DMS114 treated with DMSO at 0.1 percent for 48 hours (cell line): ENCODE results near the gene KXD1.

Source experiments
- DNase-seq: peaks from one replicate; lab custom pipeline; 2025; ENCODE audit not compliant: unreplicated experiment; lab: John Stamatoyannopoulos, UW

Gene KXD1

GRCh38 chr19:18612051-18612771 lies 54.5 kb downstream of the KXD1 start:
- DNase-seq, result no peak

GRCh38 chr19:18612772-18613588 lies 55.3 kb downstream of the KXD1 start, which contains the start of gene TMEM59L:
TSS of gene TMEM59L (plus strand) at chr19:18612870. CDS start at chr19:18612959, 89 bp downstream.
- no peak for DNase-seq

- no peak for DNase-seq
Observed at GRCh38 chr19:18613589-18614234, 56.0 kb downstream of the KXD1 start.

GRCh38 chr19:18616023-18616422 lies 58.4 kb downstream of the KXD1 start:
- DNase-seq, result no peak

GRCh38 chr19:18617562-18617961 lies 59.9 kb downstream of the KXD1 start:
- no peak for DNase-seq

- DNase-seq, result no peak
Observed at GRCh38 chr19:18618236-18618635, 60.6 kb downstream of the KXD1 start.
